ENCODE data around the gene NLRP13. TPM values are rescaled to one million over a fixed set of nuclear protein-coding genes. Genes with fewer than 3 reads are reported as not detected.
"Not testable (repeated sequence)": the region's sequence is repeated elsewhere in the genome, so short reads cannot be mapped to it uniquely, and the experiment has no call there.

NLRP13 gene, protein sequence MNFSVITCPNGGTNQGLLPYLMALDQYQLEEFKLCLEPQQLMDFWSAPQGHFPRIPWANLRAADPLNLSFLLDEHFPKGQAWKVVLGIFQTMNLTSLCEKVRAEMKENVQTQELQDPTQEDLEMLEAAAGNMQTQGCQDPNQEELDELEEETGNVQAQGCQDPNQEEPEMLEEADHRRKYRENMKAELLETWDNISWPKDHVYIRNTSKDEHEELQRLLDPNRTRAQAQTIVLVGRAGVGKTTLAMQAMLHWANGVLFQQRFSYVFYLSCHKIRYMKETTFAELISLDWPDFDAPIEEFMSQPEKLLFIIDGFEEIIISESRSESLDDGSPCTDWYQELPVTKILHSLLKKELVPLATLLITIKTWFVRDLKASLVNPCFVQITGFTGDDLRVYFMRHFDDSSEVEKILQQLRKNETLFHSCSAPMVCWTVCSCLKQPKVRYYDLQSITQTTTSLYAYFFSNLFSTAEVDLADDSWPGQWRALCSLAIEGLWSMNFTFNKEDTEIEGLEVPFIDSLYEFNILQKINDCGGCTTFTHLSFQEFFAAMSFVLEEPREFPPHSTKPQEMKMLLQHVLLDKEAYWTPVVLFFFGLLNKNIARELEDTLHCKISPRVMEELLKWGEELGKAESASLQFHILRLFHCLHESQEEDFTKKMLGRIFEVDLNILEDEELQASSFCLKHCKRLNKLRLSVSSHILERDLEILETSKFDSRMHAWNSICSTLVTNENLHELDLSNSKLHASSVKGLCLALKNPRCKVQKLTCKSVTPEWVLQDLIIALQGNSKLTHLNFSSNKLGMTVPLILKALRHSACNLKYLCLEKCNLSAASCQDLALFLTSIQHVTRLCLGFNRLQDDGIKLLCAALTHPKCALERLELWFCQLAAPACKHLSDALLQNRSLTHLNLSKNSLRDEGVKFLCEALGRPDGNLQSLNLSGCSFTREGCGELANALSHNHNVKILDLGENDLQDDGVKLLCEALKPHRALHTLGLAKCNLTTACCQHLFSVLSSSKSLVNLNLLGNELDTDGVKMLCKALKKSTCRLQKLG
- polyA plus RNA-seq (2012; ENCODE audit: insufficient read depth, insufficient read length), result not detected

DNA sequence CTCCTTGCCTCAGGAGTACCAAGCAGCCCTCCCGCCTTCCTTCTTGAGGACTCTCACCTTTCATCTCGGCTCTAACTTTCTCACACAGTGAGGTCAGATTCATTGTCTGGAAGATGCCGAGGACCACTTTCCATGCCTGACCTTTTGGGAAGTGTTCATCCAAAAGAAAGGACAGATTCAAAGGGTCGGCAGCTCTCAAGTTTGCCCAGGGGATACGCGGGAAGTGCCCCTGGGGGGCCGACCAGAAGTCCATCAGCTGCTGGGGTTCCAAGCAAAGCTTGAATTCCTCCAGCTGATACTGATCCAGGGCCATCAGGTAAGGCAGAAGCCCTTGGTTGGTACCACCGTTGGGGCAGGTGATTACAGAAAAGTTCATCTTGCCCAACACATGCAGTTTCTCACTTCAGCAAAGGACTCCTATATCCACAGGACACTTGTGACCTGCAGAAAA is at the start of gene NLRP13:
Gene NLRP13, minus strand, starts transcription at position 401 of the 451 bp plus-strand sequence. Its CDS starts 25 bp downstream, at position 376.
- DNase-seq (ENCODE audit: low read depth, low spot score), result no peak
- no peak within 1 kb of the TSS for H3K4me3 ChIP-seq (ENCODE audit: low read length)

DNA sequence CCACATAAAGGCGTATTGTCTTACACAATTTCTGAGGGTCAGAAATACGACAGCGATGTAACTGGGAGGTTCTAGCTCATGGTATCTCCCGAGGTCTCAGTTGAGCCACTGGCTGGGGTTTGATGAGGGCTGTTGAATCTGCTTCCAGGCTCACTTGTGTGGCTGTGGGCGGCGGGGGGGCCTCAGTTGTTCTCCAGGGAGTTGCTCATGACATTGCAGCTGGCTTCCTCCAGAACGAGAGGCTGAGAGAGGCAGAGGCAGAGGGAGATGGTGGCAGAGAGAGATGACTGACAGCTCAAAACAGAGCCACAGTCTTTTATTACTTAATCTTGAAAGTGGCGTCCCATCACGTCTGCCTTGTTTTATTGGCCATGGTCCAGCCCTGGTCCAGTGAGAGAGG is 48.3 kb upstream of the NLRP13 start:
- no peak overlapping the region for H3K4me3 ChIP-seq (ENCODE audit: low read length)
- DNase-seq (ENCODE audit: low read depth, low spot score), result no peak

DNA sequence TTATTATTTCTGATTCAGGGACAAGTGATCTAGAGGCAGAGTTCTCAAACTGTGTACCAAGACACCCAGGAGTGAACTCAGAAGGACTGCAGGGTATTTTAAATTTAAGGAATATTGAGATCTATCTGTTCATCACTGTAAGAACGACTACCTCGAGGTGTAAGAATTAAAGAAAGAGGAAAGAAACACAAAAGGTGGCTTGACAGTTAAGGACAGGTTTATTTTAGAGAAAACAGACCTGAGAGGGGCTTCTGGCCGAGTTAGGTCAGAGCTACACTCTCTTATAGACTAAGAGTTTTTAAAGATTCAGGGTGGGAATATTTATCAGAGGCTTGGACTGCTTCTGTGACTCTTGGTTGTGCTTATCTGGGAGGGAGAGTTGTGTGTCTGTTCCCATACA is 41.8 kb upstream of the NLRP13 start:
- no peak overlapping the region for H3K4me3 ChIP-seq (ENCODE audit: low read length)
- DNase-seq (ENCODE audit: low read depth, low spot score), result no peak

DNA sequence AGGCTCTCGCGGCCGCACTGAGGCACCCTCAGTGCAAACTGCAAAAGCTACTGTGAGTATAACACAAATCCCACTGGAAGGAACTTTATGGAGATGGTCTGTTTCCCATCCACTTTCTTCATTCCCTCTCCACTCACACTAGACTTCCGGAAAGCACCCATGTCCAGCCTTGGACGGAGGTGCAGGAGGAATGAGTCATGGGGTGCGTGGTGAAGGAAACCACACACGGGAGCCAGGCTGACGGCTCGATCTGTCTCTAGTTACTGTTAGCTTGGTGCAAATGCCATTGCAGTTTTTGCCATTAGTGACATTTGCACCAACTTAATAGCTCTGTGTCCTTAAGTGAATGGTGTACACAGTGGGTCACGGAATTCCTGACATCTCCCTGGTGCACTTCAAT is 30.1 kb upstream of the NLRP13 start:
- H3K4me3 ChIP-seq (ENCODE audit: low read length), result no peak overlapping the region
- no peak for DNase-seq (ENCODE audit: low read depth, low spot score)

DNA sequence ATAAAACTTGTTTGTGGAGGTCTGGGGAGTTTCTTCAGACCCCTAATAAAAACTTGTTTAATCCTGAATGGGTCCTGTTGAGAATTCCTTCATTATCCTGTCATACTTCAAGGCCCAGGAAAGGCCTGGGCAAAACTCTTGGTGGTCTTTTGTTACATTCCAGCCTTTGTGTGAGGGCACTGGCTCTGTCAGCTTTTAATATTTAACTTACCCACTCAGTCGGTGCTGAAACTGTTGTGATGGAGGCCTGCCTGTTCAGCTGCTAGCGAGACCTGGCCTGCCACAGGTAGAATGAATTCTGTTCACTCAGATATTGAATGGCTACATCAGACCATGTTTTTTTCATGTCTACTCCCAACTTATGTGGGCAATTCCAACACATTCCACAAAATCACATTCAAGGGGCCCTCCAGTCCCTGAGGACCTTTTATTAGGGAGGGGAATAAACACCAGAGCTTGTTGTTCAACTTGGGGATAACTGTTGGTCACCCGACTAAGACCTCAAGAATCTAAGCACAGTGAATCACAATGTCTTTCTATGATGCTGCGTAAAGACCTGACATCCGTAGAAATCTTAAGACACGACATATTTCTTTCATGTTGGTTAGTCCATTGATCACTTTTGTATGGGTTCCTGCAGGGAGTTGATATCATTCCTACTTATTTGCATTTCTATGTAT is 28.0 kb upstream of the NLRP13 start:
- no peak for DNase-seq (ENCODE audit: low read depth, low spot score)
- no peak overlapping the region for H3K4me3 ChIP-seq (ENCODE audit: low read length)

DNA sequence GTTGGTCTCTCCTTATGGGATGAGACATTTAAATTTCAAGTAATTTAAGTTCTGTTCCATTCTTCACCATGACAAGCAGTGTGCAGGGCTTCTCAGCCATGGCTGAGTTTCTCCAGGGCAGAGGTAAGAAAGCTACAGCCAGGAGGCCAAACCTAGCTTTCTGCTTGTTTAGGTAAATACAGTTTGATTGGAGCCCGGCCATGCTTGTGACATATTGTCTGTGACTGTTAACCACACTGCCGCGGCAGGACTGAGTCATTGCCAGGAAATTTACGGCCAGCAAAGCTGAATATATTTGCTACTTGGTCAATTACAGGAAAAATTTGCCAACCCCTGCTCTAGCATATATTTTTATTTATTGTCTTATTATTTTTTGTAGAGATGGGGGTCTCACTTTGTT is 26.2 kb upstream of the NLRP13 start:
- DNase-seq (ENCODE audit: low read depth, low spot score), result no peak
- no peak overlapping the region for H3K4me3 ChIP-seq (ENCODE audit: low read length)

DNA sequence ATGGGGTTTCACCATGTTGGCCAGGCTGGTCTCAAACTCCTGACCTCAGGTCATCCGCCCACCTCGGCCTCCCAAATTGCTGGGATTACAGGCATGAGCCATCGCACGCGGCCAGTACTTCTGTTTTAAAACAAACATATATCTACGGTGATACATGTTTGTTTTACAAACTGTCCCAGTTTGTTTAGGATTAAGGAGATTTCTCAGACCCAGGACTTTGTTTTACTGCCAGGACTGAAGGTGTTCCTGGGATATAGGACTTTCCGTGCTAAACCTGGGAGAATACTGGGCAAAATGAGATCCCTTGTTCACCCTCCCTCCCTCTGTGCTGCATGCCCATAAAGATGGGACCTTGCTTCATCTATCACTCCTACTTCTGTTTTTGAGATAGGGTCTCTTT is 24.3 kb upstream of the NLRP13 start:
- H3K4me3 ChIP-seq (ENCODE audit: low read length), result no peak overlapping the region
- no peak for DNase-seq (ENCODE audit: low read depth, low spot score)

DNA sequence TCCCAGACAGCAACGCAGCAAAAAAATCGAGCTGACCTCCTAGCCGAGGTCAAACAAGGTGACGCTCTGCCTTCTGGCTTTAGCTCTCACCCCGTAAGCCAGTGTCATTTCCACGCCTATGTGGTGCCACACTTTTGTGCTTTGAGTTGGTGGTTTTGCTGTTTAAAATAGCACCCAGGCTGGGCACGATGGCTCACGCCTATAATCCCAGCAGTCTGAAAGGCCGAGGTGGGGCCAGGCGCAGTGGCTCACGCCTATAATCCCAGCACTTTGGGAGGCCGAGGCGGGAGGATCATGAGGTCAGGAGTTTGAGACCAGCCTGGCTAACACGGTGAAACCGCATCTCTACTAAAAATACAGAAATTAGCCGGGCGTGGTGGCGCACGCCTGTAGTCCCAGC is 18.4 kb upstream of the NLRP13 start:
- H3K4me3 ChIP-seq (ENCODE audit: low read length); DNase-seq (ENCODE audit: low read depth, low spot score): not testable (repeated sequence)

DNA sequence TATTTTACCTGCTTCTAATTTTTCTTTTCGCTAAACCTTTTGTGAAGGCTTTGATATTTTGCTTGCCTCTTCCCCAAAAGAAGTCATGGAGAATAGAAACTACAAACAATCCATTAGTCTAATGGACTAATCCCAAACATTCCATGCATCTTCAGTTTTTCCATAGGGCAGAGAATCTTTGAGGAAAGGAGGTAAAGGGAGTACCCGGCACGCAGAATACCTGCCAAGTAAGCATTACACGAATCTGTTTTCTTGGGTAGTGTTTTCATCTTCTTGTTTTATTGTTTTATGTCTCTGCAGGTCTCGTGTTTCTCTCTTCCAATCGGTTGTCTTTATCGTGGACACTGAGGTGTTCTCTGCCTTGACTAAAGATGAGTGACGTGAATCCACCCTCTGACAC is 15.4 kb upstream of the NLRP13 start, which contains the start of gene NLRP8:
Gene NLRP8, plus strand, starts transcription at position 301 of the 400 bp plus-strand sequence.
- DNase-seq (ENCODE audit: low read depth, low spot score), result no peak

DNA sequence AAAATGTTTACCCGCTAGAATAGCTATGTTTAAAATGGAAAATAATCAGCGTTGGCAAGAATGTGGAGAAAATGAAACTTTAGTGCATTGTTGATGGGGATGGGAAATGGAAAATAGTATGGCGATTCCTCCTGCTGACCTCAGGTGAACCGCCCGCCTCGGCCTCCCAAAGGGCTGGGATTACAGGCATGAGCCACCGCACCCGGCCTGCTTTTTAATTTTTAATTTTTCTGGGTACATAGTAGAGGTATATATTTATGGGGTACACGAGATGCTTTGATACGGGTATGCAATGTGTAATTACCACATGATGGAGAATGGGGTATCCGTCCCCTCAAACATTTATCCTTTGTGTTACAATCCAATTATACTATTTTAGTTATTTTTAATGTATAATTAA is 8.2 kb upstream of the NLRP13 start:
- no peak overlapping the region for H3K4me3 ChIP-seq (ENCODE audit: low read length)
- DNase-seq (ENCODE audit: low read depth, low spot score), result no peak

More for the DNA sequence above, 15.4 kb upstream of the NLRP13 start, which contains the start of gene NLRP8:
- H3K4me3 ChIP-seq (ENCODE audit: low read length), result no peak within 1 kb of the TSS

DNA sequence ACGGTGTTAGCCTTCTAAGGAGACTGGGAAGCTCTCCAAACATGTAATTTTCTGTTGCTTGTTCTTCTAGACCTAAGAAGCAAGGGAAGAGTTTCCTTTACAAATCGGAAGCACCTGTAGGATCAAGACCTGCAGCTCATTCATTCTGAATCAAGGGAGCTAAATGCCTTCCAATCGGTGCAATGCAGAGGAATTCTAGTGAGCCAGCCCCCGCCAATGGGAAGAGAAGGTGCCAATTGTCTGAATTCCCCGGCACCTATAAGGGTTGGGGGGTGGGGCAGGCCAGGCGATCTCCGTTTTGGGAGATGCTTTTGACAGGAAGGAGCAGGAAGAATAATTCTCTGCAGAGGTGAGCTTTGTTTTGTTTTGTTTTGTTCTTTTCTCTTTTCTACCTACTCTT is 7.1 kb upstream of the NLRP13 start:
- DNase-seq (ENCODE audit: low read depth, low spot score), result no peak

DNA sequence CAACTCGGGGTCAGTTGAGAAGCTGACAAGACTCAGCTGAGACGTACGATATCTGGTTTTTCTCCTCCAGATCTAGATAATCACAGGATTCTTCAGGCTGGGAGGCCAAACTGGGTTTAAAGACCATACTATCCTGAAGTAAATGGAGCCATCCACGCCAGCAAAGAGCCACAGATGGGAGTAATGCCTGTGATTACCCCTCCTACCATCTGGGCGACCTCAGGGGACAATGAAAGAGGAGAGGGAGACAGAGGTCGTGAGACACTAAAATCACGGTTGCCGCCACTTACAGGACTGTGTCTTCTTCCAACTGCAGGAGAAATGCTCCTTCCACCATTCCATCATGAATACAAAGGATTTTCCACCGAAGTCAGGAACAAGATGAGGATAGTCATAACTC is 3.1 kb upstream of the NLRP13 start:
- no peak for DNase-seq (ENCODE audit: low read depth, low spot score)
- H3K4me3 ChIP-seq (ENCODE audit: low read length), result no peak overlapping the region

More for the DNA sequence above, 7.1 kb upstream of the NLRP13 start:
- no peak overlapping the region for H3K4me3 ChIP-seq (ENCODE audit: low read length)

DNA sequence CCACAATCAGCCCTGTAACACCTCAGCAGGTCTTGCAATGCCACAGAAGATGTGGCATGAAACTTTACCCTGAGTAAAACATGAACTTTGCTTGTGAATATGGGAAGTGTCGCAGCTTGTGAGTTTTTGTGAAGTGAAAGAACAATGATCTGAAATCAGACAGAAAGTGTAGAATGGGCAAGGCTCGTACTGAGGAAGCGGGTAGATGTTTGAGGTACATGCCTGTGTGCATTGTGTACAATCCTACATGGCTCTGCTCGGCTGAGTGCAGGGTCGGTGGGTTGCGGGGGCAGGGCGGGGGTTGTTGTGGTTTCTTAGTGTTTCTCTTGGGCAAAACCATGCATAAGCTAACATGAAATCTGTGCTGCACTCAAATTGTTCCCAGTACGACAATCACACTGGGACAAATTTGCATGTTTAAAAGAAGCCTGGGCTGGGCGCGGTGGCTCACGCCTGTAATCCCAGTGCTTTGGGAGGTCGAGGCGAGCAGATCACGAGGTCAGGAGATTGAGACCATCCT is 1.1 kb downstream of the NLRP13 start:
- no peak overlapping the region for H3K4me3 ChIP-seq (ENCODE audit: low read length)
- DNase-seq (ENCODE audit: low read depth, low spot score), result no peak

DNA sequence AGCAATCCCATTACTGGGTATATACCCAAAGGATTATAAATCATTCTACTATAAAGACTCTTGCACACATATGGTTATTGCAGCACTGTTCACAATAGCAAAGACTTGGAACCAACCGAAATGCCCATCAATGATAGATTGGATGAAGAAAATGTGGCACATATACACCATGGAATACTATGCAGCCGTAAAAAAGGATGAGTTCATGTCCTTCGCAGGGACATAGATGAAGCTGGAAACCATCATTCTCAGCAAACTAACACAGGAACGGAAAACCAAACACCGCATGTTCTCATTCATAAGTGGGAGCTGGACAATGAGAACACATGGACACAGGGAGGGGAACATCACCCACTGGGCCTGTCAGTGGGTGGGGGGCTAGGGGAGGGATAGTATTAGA is 2.9 kb downstream of the NLRP13 start:
- DNase-seq (ENCODE audit: low read depth, low spot score); H3K4me3 ChIP-seq (ENCODE audit: low read length): not testable (repeated sequence)

DNA sequence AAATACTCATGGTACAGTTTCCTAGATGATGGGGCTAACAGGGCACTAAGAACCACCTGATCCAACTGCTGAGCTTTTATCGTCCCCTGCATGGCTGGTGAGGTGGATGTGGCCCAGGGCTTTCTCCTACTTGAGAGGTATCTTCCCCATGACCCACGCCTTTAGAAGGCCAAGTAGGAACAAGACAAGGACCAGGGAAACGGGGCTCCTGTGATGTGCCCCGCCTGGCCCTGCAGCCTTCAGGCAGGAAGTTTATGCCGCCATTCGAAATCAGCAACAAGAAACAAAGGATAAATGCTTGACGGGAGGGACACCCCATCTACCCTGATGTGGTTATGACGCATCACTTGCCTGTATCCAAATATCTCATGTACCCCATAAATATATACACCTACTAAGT is 4.1 kb downstream of the NLRP13 start:
- no peak overlapping the region for H3K4me3 ChIP-seq (ENCODE audit: low read length)
- no peak for DNase-seq (ENCODE audit: low read depth, low spot score)

DNA sequence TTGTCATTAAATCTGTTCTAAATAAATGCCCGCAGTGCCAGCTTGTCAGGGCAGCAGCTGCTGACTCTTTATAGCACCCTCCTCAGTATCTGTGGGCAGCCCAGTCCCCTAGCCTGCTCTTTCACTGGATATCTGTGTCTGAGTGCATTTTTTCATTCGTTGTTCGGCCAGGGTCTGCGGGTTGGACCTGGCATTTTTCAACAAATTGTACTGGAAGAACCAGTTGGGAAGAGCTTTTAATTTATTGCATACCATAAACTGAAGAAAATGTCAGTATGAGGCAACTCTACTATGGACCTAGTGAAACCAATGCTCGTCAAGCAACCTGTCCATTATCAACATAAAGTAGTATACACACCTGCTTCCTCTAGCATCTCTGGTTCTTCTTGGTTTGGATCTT is 8.6 kb downstream of the NLRP13 start:
- H3K4me3 ChIP-seq (ENCODE audit: low read length), result no peak overlapping the region
- DNase-seq (ENCODE audit: low read depth, low spot score), result no peak

DNA sequence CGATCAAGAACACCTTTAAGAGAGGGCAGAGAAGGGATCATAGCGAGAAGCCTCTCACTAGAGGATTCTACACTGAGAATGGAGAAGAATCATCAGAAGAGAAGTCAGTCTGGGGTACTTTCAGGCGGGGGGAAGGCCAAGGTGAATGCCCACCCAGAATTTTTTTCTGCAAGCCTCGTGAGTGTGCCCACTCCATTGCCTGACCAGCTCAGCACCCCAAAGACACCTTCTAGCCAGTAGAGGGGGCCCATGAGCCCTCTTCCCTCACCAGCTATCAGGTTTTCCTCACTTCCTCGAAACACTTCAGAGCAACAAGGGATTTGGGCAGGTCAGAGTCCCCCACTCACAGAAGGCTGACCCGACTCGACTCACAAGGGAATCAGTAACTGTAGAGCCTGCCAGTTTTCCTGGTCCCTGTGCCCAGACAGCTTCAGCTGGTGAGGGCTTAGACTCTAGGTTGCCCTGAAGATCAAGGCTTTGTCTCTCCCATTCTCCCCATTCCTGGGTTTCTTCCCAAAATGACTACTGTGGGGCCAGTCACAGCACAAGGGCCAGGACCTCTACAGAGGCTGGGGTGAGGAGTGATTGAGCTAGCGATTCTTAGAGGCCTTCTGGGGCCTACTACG is 18.4 kb downstream of the NLRP13 start:
- no peak overlapping the region for H3K4me3 ChIP-seq (ENCODE audit: low read length)
- DNase-seq (ENCODE audit: low read depth, low spot score), result no peak

DNA sequence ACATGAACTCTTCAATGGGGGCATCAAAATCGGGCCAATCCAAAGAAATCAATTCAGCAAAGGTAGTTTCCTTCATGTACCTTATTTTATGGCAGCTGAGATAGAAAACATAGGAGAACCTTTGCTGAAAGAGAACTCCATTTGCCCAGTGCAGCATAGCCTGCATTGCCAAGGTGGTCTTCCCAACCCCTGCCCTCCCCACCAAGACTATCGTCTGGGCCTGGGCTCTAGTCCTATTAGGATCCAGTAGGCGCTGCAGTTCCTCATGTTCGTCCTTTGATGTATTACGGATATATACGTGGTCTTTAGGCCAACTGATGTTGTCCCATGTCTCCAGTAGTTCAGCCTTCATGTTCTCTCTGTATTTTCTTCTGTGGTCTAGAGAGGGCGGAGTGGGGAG is 19.2 kb downstream of the NLRP13 start:
- no peak overlapping the region for H3K4me3 ChIP-seq (ENCODE audit: low read length)
- no peak for DNase-seq (ENCODE audit: low read depth, low spot score)
